GM13976 (cell line): Measurements from ENCODE around the gene UNC5A.

Source experiments
- DNase-seq: peaks from one replicate; pipeline ENCODE4 v3.0.0; 2012; ENCODE audit warnings: low spot score
- in situ Hi-C: fragments of 300-500 bp; cut with MboI; formaldehyde crosslinking; loops from one replicate; pipeline ENCODE4 v1.12.0; 2022; ENCODE audit warnings: low sequenced_read_pairs, mixed read lengths, inconsistent platforms; ENCODE audit not compliant: unreplicated experiment
- TF ChIP-seq, protein P1 (sequence below): IDR thresholded peaks from 2 replicates; pipeline ENCODE4 v1.5.1; 2012; ENCODE audit warnings: borderline replicate concordance, mild to moderate bottlenecking; ENCODE audit not compliant: insufficient read depth; ENCODE audit errors: extremely low read depth, missing control alignments, control extremely low read depth

Gene UNC5A

GRCh38 chr5:176827736-176828414, 17.5 kb downstream of the UNC5A start:
- TF ChIP-seq, protein P1, sequence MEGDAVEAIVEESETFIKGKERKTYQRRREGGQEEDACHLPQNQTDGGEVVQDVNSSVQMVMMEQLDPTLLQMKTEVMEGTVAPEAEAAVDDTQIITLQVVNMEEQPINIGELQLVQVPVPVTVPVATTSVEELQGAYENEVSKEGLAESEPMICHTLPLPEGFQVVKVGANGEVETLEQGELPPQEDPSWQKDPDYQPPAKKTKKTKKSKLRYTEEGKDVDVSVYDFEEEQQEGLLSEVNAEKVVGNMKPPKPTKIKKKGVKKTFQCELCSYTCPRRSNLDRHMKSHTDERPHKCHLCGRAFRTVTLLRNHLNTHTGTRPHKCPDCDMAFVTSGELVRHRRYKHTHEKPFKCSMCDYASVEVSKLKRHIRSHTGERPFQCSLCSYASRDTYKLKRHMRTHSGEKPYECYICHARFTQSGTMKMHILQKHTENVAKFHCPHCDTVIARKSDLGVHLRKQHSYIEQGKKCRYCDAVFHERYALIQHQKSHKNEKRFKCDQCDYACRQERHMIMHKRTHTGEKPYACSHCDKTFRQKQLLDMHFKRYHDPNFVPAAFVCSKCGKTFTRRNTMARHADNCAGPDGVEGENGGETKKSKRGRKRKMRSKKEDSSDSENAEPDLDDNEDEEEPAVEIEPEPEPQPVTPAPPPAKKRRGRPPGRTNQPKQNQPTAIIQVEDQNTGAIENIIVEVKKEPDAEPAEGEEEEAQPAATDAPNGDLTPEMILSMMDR: no peak
- no peak for DNase-seq
- in situ Hi-C loops: no loop called here

DNA sequence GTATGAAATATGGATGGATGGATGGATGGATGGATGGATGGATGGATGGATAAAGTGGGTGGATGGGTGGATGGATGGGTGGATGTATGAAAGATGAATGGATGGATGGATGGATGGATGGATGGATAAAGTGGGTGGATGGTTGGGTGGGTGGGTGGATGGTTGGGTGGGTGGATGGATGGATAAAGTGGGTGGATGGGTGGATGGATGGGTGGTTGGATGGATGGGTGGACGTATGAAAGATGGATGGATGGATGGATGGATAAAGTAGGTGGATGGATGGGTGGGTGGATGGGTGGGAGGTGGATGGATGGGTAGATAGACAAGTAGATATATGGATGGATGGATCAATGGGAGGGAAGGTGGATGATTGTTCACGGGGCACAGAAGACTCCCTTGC, 19.0 kb downstream of the UNC5A start:
- in situ Hi-C loops: no loop called here
- no peak for DNase-seq
- TF ChIP-seq, protein P1: no peak

DNA sequence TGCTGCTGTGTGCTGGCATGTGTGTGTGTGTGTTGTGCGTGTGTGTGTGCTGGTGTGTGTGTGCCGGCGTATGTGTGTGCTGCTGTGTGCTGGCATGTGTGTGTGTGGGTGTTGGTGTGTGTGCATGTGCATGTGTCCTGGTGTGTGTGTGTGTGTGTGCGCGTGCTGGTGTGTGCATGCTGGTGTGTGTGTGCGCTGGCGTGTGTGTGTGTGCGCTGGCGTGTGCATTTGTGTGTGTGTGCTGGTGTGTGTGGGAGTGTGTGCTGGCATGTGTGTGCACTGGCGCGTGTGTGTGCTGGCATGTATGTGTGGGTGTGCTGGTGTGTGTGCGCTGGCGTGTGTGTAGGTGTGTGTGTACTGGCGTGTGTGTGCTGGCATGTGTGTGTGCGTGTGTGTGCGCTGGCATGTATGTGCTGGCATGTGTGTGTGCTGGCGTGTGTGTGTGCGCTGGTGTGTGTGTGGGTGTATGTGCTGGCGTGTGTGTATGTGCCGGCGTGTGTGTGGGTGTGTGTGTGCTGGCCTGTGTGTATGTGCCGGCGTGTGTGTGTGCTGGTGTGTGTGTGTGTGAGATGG, 20.1 kb downstream of the UNC5A start:
- DNase-seq: no peak
- TF ChIP-seq, protein P1: no peak
- in situ Hi-C loops: no loop called here

DNA sequence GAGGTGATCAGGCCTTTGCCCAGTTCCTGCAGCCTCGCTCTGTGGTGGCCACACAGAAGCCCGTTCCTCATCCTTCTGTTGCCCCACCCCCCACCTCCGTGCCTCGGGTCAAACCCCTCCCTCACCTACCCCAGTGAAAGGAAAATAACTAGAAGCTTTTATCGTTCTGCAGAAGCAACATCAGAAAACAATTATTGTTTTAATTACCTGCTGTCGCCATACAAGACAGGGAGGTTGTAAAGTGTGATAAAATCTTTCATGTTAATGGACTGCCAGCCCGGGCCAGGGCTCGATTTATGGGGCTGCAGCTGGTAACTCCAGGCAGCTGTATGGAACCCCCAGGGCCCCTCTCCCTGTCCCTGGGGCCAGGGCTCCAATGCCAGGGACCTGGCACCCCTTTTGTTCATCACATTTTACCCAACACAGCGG, 20.6 kb downstream of the UNC5A start:
- TF ChIP-seq, protein P1: no peak
- in situ Hi-C loops: no loop called here
- no peak for DNase-seq

DNA sequence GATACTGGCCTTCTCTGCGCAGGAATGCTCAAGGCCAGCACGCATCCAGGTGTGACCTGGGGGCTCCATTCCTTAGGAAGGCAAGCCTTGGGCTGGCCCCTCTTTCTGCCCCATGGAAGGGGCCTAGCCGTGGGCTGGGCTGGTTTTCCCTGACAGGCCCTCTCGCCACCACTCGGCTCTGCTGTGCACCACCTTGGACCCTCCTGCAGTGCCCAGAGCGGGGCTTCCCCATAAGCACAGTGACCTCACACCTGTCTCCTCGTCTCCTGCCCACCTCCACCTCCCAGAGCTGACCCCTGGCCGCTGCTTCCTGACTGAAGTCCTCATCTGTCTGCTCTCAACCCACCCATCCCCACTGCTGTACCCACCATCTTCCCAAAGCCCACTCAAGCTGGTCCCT, 21.1 kb downstream of the UNC5A start:
- in situ Hi-C loops: no loop called here
- TF ChIP-seq, protein P1: no peak
- DNase-seq: no peak

DNA sequence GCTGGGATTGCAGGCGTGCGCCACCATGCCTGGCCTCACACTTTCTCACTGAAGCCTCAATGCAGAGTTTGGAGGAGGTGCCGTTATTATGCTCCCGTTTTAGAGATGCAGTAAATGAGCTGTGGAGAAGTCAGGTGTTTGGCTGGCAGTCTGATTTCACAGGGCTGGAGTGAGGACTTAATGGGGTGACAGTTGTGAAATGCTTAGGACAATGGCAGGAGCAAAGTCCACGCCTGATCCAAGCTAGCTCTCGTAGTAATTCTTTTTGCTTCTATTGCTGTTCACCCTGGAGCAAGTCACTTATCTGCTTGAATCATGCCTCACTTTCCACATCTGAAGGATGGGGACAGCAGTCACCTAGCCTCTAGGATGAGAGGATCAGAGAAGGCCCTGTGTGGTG, 21.8 kb downstream of the UNC5A start:
- TF ChIP-seq, protein P1: no peak
- DNase-seq: no peak
- in situ Hi-C loops: no loop called here

DNA sequence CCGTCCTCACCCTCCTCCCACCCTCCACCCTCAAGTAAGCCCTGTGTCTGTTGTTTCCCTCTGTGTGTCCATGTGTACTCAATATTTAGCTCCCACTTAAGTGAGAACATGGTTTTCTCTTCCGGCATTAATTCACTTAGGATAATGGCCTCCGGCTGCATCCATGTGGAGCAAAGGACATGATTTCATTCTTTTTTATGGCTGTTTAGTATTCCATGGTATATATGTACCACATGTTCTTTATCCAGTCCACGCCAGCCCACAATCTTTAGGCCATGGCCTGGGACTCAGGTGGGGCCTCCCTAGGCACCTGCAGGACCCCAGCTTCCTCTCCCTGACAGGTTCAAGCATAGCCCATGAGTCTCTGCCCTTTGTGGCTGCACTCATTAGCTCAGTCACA, 22.9 kb downstream of the UNC5A start:
- DNase-seq: no peak
- in situ Hi-C loops: no loop called here
- TF ChIP-seq, protein P1: no peak
